Measurements from ENCODE around the gene MC1R. TPM values are rescaled to one million over a fixed set of nuclear protein-coding genes. Genes with fewer than 3 reads are reported as not detected.

The MC1R gene
- total and polyA plus RNA-seq, 2 of the 4 experiments (the other 2 are of a cell fraction) = 3.8 to 9.5 TPM

GRCh38 chr16:89921131-89921701 is 2.6 kb downstream of the MC1R start:
- peak overlapping the region; percentile 89 for H2BK120ac ChIP-seq (ENCODE audit: low read depth, low read length)
- ChIA-PET CTCF (interaction anchor here (0.9 kb wide), 1 partner anchor 11 kb away, joined by 3 read pairs; no protein-coding TSS in a partner anchor), POLR2A (ENCODE audit: unreplicated experiment) (interaction anchor here (0.5 kb wide), 1 partner anchor 13 kb away, joined by 5 read pairs; no protein-coding TSS in a partner anchor)
- peak overlapping the region; percentile 50 for H2BK20ac ChIP-seq (ENCODE audit: low read depth, low read length)
- H3K4ac ChIP-seq (ENCODE audit: low read depth, low read length) = peak overlapping the region; percentile 91
- in situ Hi-C loops (cut with MboI; ENCODE audit: low sequenced_read_pairs) = no loop called here
- H3K23ac ChIP-seq (ENCODE audit: low read depth, low read length) = peak overlapping the region; percentile 82
- H3K9me3 ChIP-seq (ENCODE audit: control insufficient read depth, insufficient read depth, low read length) = no peaks in the 10 kb centered on the region
- peak overlapping the region; percentile 71 for H3K4me2 ChIP-seq (ENCODE audit: low read depth, low read length)
- DNase-seq (no peak), ATAC-seq (ENCODE audit: low read depth) (no peak)
- peak overlapping the region; percentile 92 for H4K91ac ChIP-seq (ENCODE audit: insufficient read depth, low read depth, low read length)
- peaks cover 27% of the 10 kb centered on the region for H3K4me1 ChIP-seq (ENCODE audit: control insufficient read depth, insufficient read depth, low read length)
- peaks cover 25% of the 10 kb centered on the region for H4K20me1 ChIP-seq (ENCODE audit: insufficient read depth, low read length)
- H3K18ac ChIP-seq (ENCODE audit: low read depth, low read length) = peak overlapping the region; percentile 74
- dilution Hi-C loops (cut with HindIII; ENCODE audit: low sequenced_read_pairs, unreplicated experiment) = no loop called here
- peak overlapping the region; percentile 70 for H3K9ac ChIP-seq (ENCODE audit: low read depth, low read length)
- H2AK5ac ChIP-seq (ENCODE audit: low read depth, low read length) = peak overlapping the region; percentile 100
- H3K56ac ChIP-seq (ENCODE audit: extremely low read depth, insufficient read depth, low read length) = peak overlapping the region; percentile 68
- no peaks in the 10 kb centered on the region for H3K27me3 ChIP-seq (ENCODE audit: control insufficient read depth, insufficient read depth, low read length)
- H3K9me1 ChIP-seq (ENCODE audit: insufficient read depth, low read length) = peaks cover 20% of the 10 kb centered on the region
- no peaks in the 10 kb centered on the region for H3K36me3 ChIP-seq (ENCODE audit: control insufficient read depth, insufficient read depth, low read length)
- TF ChIP-seq CHD1 (IDR thresholded peaks at IDR 0.05; ENCODE audit: low read depth, low read length) (no peak), MXI1 (IDR thresholded peaks at IDR 0.05; ENCODE audit: borderline replicate concordance, low read depth, low read length) (no peak), CEBPB (IDR thresholded peaks at IDR 0.05; ENCODE audit: low read depth, low read length) (no peak), SMC3 (IDR thresholded peaks at IDR 0.05; ENCODE audit: low read depth, low read length) (no peak)
- peak overlapping the region; percentile 84 for H2AFZ ChIP-seq (replicated peaks; ENCODE audit: low read length, poor library complexity)
- WGBS, 2 experiments (ENCODE audit: extremely low coverage in 2 of 2, insufficient read length in 1 of 2) = 42% methylated on average over 9 of the region's 14 CpGs; no CpG with 5 or more reads in 1 of the 2 experiments
- peak overlapping the region; percentile 85 for H3K14ac ChIP-seq (replicated peaks; ENCODE audit: low read depth, low read length)
- H4K8ac ChIP-seq (ENCODE audit: low read depth in 2 of 2, low read length in 2 of 2) = peak overlapping the region; percentile 96 to 97
- H2BK15ac ChIP-seq (ENCODE audit: low read depth, low read length) = peak overlapping the region; percentile 75; the same call in 1 of the 3 replicates
- peak overlapping the region; percentile 89 for H4K5ac ChIP-seq (ENCODE audit: low read depth, low read length)
- no TSS peak for BruUV-seq (replicated peaks)
- intact Hi-C loops (cut with micrococcal nuclease) = loop anchor here (10.0 kb wide), 1 partner anchor 104 kb away; no protein-coding TSS in a partner anchor
- peak overlapping the region; percentile 92 for H2BK5ac ChIP-seq (ENCODE audit: low read depth, low read length, poor library complexity, severe bottlenecking)
- H3K27ac ChIP-seq (ENCODE audit: insufficient read depth, low read length) = peak overlapping the region; percentile 97
- peaks cover 0 to 62% of the 10 kb centered on the region in 2 experiments; a peak in 3 of 4 replicates for H3K79me1 ChIP-seq (ENCODE audit: low read depth in 1 of 2, low read length in 2 of 2)
- H2AK9ac ChIP-seq (replicated peaks; ENCODE audit: low read depth, low read length, poor library complexity) = peak overlapping the region; percentile 87
- H3K4me3 ChIP-seq (ENCODE audit: insufficient read depth, low read depth, low read length) = no peak overlapping the region

Measured in IMR-90 (cell line).